K562 (cell line): ENCODE measurements around the gene SORBS2.

Source experiments
- THRAP3 ChIP-seq: fragments of 450-650 bp; IDR thresholded peaks from 2 replicates; pipeline ENCODE4 v1.6.1; 2016; ENCODE audit warnings: mild to moderate bottlenecking, inconsistent platforms, borderline replicate concordance
- ZBTB7A ChIP-seq: IDR thresholded peaks from 2 replicates; pipeline ENCODE4 v1.6.1; 2011; ENCODE audit warnings: low read depth, mild to moderate bottlenecking, low read length, moderate library complexity, borderline replicate concordance; ENCODE audit not compliant: control insufficient read depth
- ZNF384 ChIP-seq: IDR thresholded peaks from 2 replicates; pipeline ENCODE4 v1.6.1; 2012; ENCODE audit warnings: low read depth, low read length, improper control_type of control experiment

GRCh38 chr4:185540040-185540439 lies 272.0 kb downstream of the SORBS2 start:
- TF ChIP-seq THRAP3: no peak
- TF ChIP-seq ZBTB7A: no peak
- no peak for TF ChIP-seq ZNF384
